Epithelial cell of proximal tubule (primary cell): ENCODE data around the gene DIRAS2. TPM values are rescaled to one million over a fixed set of nuclear protein-coding genes. Genes with fewer than 3 reads are reported as not detected.

ENCODE experiments used
- DNase-seq: peaks from one replicate; pipeline ENCODE4 v3.0.0-alpha.2; 2011; ENCODE audit warnings: low read depth
- H3K4me3 ChIP-seq: 2 replicates; pipeline ENCODE4 v1.5.1; 2011; ENCODE audit warnings: low read depth, mild to moderate bottlenecking, low read length
- total RNA-seq: library from RNA; depleted of rRNA; stranded (reverse); fragments of >200 nt; gene quantifications from 2 replicates; pipeline ENCODE4 v1.2.3, GENCODE V29; 2015
- TF ChIP-seq, protein P1 (sequence below): conservative IDR thresholded peaks from 2 replicates; pipeline ENCODE4 v1.5.1; 2012; ENCODE audit warnings: low read depth, mild to moderate bottlenecking, low read length

Gene DIRAS2
- total RNA-seq, result 3.4 and 4.8 TPM in 2 replicates

GRCh38 chr9:90642570-90643539, at the start of gene DIRAS2:
Gene DIRAS2 (minus strand): TSS chr9:90642824. CDS start chr9:90613827, 28,997 bp downstream.
- TF ChIP-seq, protein P1, sequence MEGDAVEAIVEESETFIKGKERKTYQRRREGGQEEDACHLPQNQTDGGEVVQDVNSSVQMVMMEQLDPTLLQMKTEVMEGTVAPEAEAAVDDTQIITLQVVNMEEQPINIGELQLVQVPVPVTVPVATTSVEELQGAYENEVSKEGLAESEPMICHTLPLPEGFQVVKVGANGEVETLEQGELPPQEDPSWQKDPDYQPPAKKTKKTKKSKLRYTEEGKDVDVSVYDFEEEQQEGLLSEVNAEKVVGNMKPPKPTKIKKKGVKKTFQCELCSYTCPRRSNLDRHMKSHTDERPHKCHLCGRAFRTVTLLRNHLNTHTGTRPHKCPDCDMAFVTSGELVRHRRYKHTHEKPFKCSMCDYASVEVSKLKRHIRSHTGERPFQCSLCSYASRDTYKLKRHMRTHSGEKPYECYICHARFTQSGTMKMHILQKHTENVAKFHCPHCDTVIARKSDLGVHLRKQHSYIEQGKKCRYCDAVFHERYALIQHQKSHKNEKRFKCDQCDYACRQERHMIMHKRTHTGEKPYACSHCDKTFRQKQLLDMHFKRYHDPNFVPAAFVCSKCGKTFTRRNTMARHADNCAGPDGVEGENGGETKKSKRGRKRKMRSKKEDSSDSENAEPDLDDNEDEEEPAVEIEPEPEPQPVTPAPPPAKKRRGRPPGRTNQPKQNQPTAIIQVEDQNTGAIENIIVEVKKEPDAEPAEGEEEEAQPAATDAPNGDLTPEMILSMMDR, result peak; percentile 73
- DNase-seq, result peak; percentile 42
- H3K4me3 ChIP-seq, result peak within 1 kb of the TSS; percentile 59

DNA sequence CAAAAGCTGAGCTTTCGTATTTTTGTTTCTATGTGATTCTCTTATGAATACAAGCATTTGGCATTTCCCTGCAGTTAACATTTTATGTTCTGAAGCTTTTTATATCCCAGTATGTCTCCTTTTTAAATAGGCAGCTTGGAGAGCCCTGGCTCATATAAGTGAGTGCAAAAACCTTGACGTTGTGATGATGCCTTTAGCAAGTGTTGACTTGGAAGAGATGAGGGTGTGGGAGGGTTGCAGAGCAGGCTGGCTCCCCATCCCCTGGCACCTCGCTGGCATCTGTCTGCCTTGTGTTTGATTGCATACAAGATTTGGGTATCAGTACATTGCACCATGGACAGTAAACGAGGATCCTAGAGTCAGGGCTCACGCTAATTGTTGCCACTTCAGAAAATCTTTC, 42.1 kb upstream of the DIRAS2 start:
- H3K4me3 ChIP-seq, result no peak overlapping the region
- DNase-seq, result no peak
- TF ChIP-seq, protein P1, result no peak

DNA sequence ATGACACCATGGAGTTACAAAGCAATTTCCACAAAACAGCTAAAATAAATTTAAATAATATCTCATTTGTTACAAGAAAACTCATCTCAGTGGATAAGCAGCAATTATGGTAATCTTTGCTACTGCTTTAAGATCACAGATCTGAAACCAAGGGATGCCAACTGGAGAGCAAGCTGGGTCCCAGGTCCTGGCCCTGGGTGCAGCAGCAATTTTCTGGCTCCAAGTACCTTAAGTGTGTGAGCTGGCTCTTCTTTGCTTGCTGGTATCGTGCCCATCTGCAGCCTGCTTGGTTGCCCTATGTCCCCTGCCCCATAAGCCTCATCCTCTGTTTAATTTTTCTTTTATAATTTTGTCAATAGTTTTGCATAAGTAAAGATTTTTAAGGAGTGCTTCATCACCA, 41.5 kb upstream of the DIRAS2 start:
- DNase-seq, result no peak
- H3K4me3 ChIP-seq, result no peak overlapping the region
- TF ChIP-seq, protein P1, result no peak

- TF ChIP-seq, protein P1, result no peak
- no peak for DNase-seq
- no peak overlapping the region for H3K4me3 ChIP-seq
These were observed 37.9 kb upstream of the DIRAS2 start for GRCh38 chr9:90680534-90680933.

DNA sequence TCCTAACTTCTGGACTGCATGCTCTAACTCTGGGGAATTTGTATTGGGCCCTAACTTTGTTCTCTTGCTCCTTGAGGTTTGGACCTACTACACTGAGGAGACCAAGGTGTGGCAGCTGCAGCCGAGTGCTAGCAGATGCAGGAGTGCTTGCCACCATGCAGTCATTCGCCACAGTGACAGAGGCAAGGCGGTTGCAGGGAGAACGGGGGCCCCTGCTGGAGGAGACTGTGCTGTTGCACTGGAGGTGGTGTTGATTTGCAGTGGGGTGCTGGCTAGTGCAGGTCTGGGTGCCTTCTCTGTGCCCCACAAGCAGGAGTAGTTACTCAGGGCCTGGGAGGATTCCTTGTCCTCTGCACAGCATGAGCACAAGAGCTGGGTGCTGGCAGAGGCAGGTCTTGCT, 22.4 kb upstream of the DIRAS2 start:
- TF ChIP-seq, protein P1, result peak; percentile 8
- no peak overlapping the region for H3K4me3 ChIP-seq

DNA sequence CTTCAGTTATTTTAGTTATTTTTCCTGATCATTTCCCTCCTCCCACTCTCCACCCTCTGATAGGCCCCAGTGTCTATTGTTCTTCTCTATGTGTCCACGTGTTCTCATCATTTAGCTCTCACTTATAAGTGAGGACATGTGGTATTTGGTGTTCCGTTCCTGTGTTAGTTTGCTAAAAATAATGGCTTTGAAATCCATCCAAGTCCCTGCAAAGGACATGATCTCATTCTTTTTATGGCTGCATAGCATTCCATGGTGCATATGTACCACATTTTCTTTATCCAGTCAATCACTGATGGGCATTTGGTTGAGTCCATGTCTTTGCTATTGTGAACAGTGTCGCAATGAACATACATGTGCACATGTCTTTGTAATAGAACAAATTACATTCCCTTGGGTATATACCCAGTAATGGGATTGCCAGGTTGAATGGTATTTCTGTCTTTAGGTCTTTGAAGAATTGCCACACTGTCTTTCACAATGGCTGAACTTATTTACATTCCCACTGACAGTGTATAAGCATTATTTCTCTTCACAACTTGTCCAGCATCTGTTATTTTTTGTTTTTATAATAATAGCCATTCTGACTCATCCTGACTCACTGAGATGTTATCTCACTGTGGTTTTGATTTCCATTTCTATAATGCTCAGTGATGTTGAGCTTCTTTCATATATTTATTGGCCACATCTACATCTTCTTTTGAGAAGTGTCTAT, 17.2 kb upstream of the DIRAS2 start:
- no peak overlapping the region for H3K4me3 ChIP-seq
- DNase-seq, result no peak
- TF ChIP-seq, protein P1, result no peak

More for the DNA sequence above, 22.4 kb upstream of the DIRAS2 start:
- DNase-seq, result no peak
